Measurements from ENCODE around the gene BIRC7.

- TF ChIP-seq CTCF (conservative IDR thresholded peaks at IDR 0.05) (no peak), ZFX (IDR thresholded peaks at IDR 0.05) (no peak)
These were observed 49.6 kb upstream of the BIRC7 start for GRCh38 chr20:63186084-63186483.
